MM.1S (cell line): ENCODE measurements around the gene BRD1.

Source experiments
- CTCF ChIP-seq: fragments of 300-600 bp; sonication (generic); IDR thresholded peaks from 2 replicates; pipeline ENCODE4 v1.5.1; 2016; ENCODE audit warnings: antibody characterized with exemption, low read length, mixed read lengths
- EZH2 ChIP-seq: fragments of 300-600 bp; sonication (generic); optimal IDR thresholded peaks from 2 replicates; pipeline ENCODE3; 2017; ENCODE audit warnings: low read depth, mild to moderate bottlenecking, antibody characterized with exemption, low read length, mixed read lengths
- EZH2phosphoT487 ChIP-seq: fragments of 300-600 bp; sonication (generic); IDR thresholded peaks from 2 replicates; pipeline ENCODE4 v1.6.1; 2018; ENCODE audit warnings: antibody characterized with exemption, low read length

GRCh38 chr22:49853981-49854831 lies 26.5 kb upstream of the BRD1 start:
- TF ChIP-seq CTCF (no peak), EZH2 (no peak), EZH2phosphoT487 (no peak)
